Adrenal gland (tissue), 5 donors: ENCODE data around the gene WBP1L.

Experiments used
- POLR2A ChIP-seq, 2 donors: fragments of 450-650 bp; IDR thresholded peaks; one replicate each; pipeline ENCODE4 v1.6.1; 2017; ENCODE audit warnings: antibody characterized with exemption in 2 of 2, mild to moderate bottlenecking in 2 of 2, moderate library complexity in 1 of 2
- TF ChIP-seq, protein P1 (sequence below), 6 experiments: fragments of 450-650 bp in 4 of 6; fragments of 200-600 bp in 2 of 6; sonication (generic) in 1 of 6; IDR thresholded peaks; 1 replicate in 5 of 6; 2 replicates in 1 of 6; pipeline versions ENCODE4 v1.5.1 to v1.8.0; 2016 to 2021; ENCODE audit warnings: antibody characterized with exemption in 6 of 6, mild to moderate bottlenecking in 2 of 6, moderate library complexity in 1 of 6
- donor health status: DM: no; HTN: no; CAD: no.

DNA sequence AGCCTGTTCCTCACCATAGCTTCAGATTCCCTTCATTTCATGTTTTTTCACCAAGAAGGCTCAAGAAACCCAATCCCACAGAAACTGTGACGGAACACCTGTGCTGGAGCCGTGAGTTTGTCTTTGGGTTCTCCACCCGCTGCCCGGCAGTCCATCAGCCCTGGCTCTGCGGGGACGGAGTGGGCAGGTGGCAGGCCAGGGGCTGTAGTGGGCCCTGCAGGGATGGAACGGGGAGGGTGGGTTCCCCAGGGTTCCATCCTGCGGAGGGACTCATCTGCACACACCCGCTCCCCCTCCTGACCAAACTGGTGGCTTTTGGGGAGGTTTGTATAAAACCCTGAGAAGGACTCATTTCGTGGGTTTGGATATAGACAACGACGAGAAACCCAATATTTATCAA is 78.5 kb downstream of the WBP1L start:
- TF ChIP-seq, protein P1, sequence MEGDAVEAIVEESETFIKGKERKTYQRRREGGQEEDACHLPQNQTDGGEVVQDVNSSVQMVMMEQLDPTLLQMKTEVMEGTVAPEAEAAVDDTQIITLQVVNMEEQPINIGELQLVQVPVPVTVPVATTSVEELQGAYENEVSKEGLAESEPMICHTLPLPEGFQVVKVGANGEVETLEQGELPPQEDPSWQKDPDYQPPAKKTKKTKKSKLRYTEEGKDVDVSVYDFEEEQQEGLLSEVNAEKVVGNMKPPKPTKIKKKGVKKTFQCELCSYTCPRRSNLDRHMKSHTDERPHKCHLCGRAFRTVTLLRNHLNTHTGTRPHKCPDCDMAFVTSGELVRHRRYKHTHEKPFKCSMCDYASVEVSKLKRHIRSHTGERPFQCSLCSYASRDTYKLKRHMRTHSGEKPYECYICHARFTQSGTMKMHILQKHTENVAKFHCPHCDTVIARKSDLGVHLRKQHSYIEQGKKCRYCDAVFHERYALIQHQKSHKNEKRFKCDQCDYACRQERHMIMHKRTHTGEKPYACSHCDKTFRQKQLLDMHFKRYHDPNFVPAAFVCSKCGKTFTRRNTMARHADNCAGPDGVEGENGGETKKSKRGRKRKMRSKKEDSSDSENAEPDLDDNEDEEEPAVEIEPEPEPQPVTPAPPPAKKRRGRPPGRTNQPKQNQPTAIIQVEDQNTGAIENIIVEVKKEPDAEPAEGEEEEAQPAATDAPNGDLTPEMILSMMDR (IDR thresholded peaks at IDR 0.05), result no peak
- no peak for TF ChIP-seq POLR2A (IDR thresholded peaks at IDR 0.05)
